Aorta (tissue), 5 donors: ENCODE results near the gene IRX6. TPM values are rescaled to one million over a fixed set of nuclear protein-coding genes. Genes with fewer than 3 reads are reported as not detected.
A peak's percentile ranks its signal among the peaks of the same experiment; 100 is the strongest.

ENCODE experiments used
- ATAC-seq: fragments of 200-7000 bp; cut with Tn5 transposase; one replicate; pipeline ENCODE4 v1.9.1; 2022; ENCODE audit warnings: moderate library complexity; ENCODE audit not compliant: low FRiP score
- DNase-seq, 2 donors: peaks; one replicate each; pipeline ENCODE4 v3.0.0-alpha.2; 2020
- H3K27ac ChIP-seq, 2 donors: one replicate each; pipeline ENCODE4 v1.5.1; 2013; ENCODE audit warnings: low read length in 2 of 2, mild to moderate bottlenecking in 2 of 2, moderate library complexity in 2 of 2, control low read depth in 1 of 2, inconsistent platforms in 1 of 2, low read depth in 1 of 2
- H3K27me3 ChIP-seq, 2 donors: one replicate each; pipeline ENCODE4 v1.6.1; 2013; ENCODE audit warnings: control low read depth in 1 of 2, low read length in 1 of 2, mild to moderate bottlenecking in 1 of 2, moderate library complexity in 1 of 2; ENCODE audit not compliant: insufficient read depth in 2 of 2, control insufficient read depth in 1 of 2
- H3K36me3 ChIP-seq, 2 donors: one replicate each; pipeline ENCODE4 v1.6.1; 2013; ENCODE audit warnings: control low read depth in 1 of 2, low read length in 1 of 2, mild to moderate bottlenecking in 1 of 2; ENCODE audit not compliant: insufficient read depth in 2 of 2, control insufficient read depth in 1 of 2
- H3K4me1 ChIP-seq, 2 donors: one replicate each; pipeline ENCODE4 v1.6.1; 2013; ENCODE audit warnings: low read length in 2 of 2, control low read depth in 1 of 2, mild to moderate bottlenecking in 1 of 2, moderate library complexity in 1 of 2; ENCODE audit not compliant: insufficient read depth in 2 of 2, control insufficient read depth in 1 of 2
- H3K4me3 ChIP-seq, 2 donors: one replicate each; pipeline ENCODE4 v1.5.1; 2013; ENCODE audit warnings: low read length in 2 of 2, control low read depth in 1 of 2, mild to moderate bottlenecking in 1 of 2
- H3K9me3 ChIP-seq: one replicate; pipeline ENCODE4 v1.6.1; 2013; ENCODE audit warnings: mild to moderate bottlenecking, low read length; ENCODE audit not compliant: control insufficient read depth
- WGBS, 2 donors: extraction: QIAGEN DNeasy Blood & Tissue Kit; methylation state at CpG; one replicate each; pipeline ENCODE4 v1.1.7; 2013; 5-methylcytosine and 5-hydroxymethylcytosine counted together
- intact Hi-C, 2 donors: fragments of 100-400 bp; cut with DNase I; formaldehyde crosslinking; loops; one replicate each; pipeline versions ENCODE4 v1.14.2 to v1.15.0; 2022
- polyA plus RNA-seq, 2 donors: library from polyadenylated mRNA; stranded (reverse); fragments of 200-250 nt; gene quantifications; one replicate each; pipeline ENCODE4 v1.2.3, GENCODE V29; 2013
- total RNA-seq, 2 donors: library from RNA; stranded (reverse); fragmentation: NEBNext Ultra II Directional; extraction: Animal tissue kit (Norgen Biotek cat#: 25700); gene quantifications; one replicate each; pipeline ENCODE4 v1.2.1, GENCODE V29; 2021
- donor health status: healthy with polysubstance abuse.
- donor health status: Bipolar disorder and iron deficiency.
- donor health status: DM: no; HTN: no; CAD: no.
- donor health status: DM: no; HTN: no; CAD: no.
- donor health status: DM: yes; HTN: yes; CAD: no.

IRX6 gene
- total and polyA plus RNA-seq, 4 donors = 0.12 to 0.16 TPM; not detected in 2

DNA sequence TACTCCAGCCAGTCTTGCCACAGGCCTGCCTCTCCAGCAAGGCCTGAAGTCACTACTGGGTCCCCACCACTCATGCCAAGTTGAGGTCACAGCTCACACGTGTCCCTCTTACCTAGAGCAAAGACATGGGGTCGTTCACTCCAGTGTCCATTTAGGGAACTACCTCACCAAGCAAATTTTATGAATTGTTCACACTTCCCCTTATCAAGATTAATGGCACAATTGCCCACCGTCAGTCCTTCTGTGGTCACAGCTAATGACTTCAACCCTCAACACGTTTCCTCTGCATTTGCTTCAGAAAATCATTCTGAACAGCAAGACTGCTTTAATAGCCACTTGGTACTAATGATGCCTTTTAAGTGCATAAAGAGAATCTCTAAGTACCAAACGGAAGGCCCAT, 14.6 kb downstream of the IRX6 start:
- Histone ChIP-seq H3K9me3 (no peaks in the 10 kb centered on the region), H3K4me3 (no peak overlapping the region), H3K27ac (no peak overlapping the region), H3K36me3 (no peaks in the 10 kb centered on the region), H3K4me1 (no peaks in the 10 kb centered on the region), H3K27me3 (no peaks in the 10 kb centered on the region)
- WGBS, 2 donors = 68 to 74% methylated on average over 5 of the region's 5 CpGs
- intact Hi-C loops = no loop called here
- ATAC-seq (no peak), DNase-seq (no peak)

DNA sequence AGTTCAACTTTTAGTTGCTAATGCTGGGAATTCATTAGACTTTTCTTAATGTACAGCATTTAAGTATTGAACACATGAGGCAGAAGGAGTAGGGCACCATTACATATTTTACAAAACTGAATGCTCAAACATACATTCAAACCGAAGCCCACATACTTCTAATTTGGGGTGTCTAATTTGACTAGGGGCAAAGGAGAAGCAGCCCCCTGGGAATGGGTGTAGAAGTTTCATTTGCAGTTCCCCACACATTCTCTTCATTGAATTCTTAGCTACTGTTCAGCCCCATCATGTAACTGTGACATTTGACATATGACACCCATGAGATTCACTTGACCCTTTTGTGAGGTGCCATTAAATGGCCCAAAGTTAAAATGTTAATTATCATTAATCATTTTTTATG, 16.4 kb downstream of the IRX6 start:
- no peaks in the 10 kb centered on the region for H3K4me1 ChIP-seq
- H3K4me3 ChIP-seq = no peak overlapping the region
- no peaks in the 10 kb centered on the region for H3K36me3 ChIP-seq
- H3K27ac ChIP-seq = no peak overlapping the region
- H3K27me3 ChIP-seq = no peaks in the 10 kb centered on the region
- intact Hi-C loops = no loop called here
- DNase-seq (no peak), ATAC-seq (no peak)
- H3K9me3 ChIP-seq = no peaks in the 10 kb centered on the region
- 83 to 84% methylated on average over 1 of the region's 1 CpG for WGBS, 2 donors

DNA sequence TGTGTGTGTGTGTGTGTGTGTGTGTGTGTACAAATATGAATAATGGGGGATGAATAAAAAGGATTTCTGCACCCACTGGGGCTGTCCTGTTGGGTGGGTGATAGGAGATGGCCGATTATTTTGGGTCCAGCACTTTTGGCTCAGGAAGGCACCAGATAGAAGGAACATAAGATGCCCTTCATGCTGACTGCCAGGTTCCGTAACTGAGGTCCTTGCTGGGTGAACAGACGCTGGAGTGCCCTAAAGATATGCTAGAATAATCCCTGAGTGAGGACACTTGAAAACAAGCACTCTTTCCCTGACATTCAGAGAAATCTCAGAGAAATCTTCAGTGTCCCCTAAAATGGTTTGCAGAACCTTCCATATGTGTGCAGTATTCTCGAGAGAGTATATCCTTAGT, 17.7 kb downstream of the IRX6 start:
- intact Hi-C loops = no loop called here
- WGBS, 2 donors = 73 to 77% methylated on average over 4 of the region's 4 CpGs

DNA sequence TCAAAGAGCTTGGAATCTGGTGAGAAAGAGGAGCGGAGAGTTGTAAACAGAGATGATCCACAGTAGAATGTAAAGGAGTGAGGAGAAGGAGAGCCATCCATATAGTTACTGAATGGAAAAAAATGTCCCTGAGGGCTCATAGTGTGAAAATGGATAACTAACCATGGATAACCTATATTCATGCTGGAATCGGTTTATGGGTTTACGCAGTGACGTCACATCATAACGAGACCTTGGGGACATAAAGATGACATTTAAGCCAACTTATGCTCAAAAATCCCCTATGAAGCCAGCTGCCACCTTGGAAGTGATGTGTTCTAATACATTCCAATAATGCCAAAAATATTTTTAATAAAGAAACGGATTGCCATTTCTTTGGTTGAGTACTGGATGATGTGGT, 22.5 kb downstream of the IRX6 start:
- Histone ChIP-seq H3K4me1 (no peaks in the 10 kb centered on the region), H3K27ac (no peak overlapping the region), H3K36me3 (no peaks in the 10 kb centered on the region), H3K4me3 (no peak overlapping the region), H3K9me3 (no peaks in the 10 kb centered on the region), H3K27me3 (no peaks in the 10 kb centered on the region)
- 83 to 87% methylated on average over 6 of the region's 6 CpGs for WGBS, 2 donors
- no peak for DNase-seq
- ATAC-seq = no peak
- intact Hi-C loops = no loop called here

More for the DNA sequence above, 17.7 kb downstream of the IRX6 start:
- no peak for DNase-seq
- Histone ChIP-seq H3K27me3 (no peaks in the 10 kb centered on the region), H3K4me1 (no peaks in the 10 kb centered on the region), H3K4me3 (no peak overlapping the region), H3K27ac (no peak overlapping the region), H3K9me3 (no peaks in the 10 kb centered on the region), H3K36me3 (no peaks in the 10 kb centered on the region)
- no peak for ATAC-seq

DNA sequence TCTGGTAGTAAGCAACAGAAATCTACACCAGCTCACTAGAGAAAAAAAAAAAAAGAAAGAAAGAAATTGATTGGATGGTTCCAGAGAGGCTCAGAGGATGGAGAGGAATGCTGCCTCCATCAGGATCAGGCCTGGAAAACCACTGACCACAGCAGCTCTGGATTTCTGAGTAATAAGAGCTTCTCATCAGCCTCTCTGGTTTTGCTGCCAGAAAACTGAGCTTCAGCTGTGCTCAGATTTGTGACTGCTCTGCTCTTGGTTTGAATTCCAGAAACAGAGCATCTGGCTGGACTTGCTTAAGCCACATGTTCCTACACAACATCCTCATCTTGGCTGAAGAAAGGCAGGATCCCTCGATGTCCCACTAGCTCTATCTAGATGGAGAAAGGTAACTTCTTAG, 25.9 kb downstream of the IRX6 start:
- H3K27ac ChIP-seq = no peak overlapping the region
- no peak for DNase-seq
- peaks cover 1% of the 10 kb centered on the region for H3K9me3 ChIP-seq
- H3K36me3 ChIP-seq = no peaks in the 10 kb centered on the region
- H3K4me3 ChIP-seq = no peak overlapping the region
- intact Hi-C loops = no loop called here
- WGBS, 2 donors = 77 to 87% methylated on average over 1 of the region's 1 CpG
- ATAC-seq = peak; percentile 46
- H3K27me3 ChIP-seq = no peaks in the 10 kb centered on the region
- H3K4me1 ChIP-seq = no peaks in the 10 kb centered on the region

DNA sequence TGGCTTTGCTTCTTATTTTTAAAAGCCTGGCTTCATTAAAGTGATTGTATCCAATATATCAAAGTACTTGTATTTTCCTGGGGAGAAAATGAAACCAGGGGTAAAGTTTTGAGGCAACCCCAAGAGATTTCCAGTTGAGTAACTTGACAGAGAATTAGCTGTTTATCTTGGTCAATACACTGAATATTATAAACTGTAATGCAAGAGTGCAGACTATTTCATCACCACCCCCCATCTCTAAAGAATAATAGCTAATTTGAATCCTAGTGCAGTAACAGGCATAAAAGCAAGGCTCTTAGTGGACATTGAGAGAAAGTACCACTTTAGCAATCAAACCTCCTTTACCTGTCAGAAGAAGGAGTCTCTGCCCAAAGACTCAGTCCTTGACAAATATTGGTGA, 27.0 kb downstream of the IRX6 start:
- Histone ChIP-seq H3K4me1 (no peaks in the 10 kb centered on the region), H3K27me3 (peaks cover 0 to 1% of the 10 kb centered on the region in 2 donors), H3K9me3 (peaks cover 3% of the 10 kb centered on the region), H3K4me3 (no peak overlapping the region), H3K27ac (no peak overlapping the region), H3K36me3 (no peaks in the 10 kb centered on the region)
- ATAC-seq = no peak
- no peak for DNase-seq
- intact Hi-C loops = no loop called here

DNA sequence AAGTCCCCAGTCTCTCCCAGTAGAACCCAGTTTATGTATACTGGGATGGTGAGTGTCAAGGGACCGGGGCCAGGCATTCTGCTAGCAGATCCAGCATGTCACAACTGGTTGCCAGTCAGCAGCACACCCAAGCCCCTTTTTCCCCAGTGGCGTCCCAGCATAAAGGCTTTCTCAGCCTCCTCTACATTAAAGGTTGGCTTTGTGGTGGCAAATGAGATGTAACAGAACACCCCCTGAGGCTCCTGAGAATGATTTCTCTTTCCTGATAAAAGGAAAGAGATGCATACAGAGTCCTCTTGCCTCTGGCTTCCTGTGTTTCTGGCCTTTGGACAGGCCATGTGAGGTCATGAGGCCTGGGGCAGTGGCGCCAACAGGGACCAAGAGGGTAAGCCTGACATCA, 27.9 kb downstream of the IRX6 start:
- Histone ChIP-seq H3K9me3 (peaks cover 3% of the 10 kb centered on the region), H3K27ac (no peak overlapping the region), H3K4me1 (no peaks in the 10 kb centered on the region), H3K36me3 (no peaks in the 10 kb centered on the region), H3K4me3 (no peak overlapping the region), H3K27me3 (peaks cover 0 to 1% of the 10 kb centered on the region in 2 donors)
- WGBS, 2 donors = 86 to 98% methylated on average over 3 of the region's 3 CpGs
- no peak for DNase-seq
- intact Hi-C loops = no loop called here
- ATAC-seq = no peak

DNA sequence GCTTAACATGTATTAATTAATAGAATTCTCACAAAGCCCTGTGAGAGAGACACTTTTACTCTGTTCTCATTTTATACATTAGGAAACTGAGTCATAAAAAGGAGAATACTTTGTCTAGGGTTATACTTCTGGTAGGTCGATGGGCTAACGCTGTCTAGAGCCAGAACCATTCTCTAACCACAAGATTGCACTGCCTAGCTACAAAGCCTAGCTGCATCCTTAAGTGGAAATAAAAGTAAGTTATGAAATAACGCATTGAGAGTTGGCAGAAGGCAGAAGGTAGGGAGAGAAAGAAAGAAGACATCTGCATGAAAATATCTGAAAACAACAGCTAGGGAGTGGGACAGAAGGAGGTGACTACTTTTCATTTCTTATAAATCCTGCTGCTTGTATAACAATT, 33.2 kb downstream of the IRX6 start:
- Histone ChIP-seq H3K4me3 (no peak overlapping the region), H3K4me1 (no peaks in the 10 kb centered on the region), H3K9me3 (peaks cover 2% of the 10 kb centered on the region), H3K27ac (no peak overlapping the region), H3K27me3 (peaks cover 0 to 1% of the 10 kb centered on the region in 2 donors), H3K36me3 (no peaks in the 10 kb centered on the region)
- ATAC-seq (no peak), DNase-seq (no peak)
- intact Hi-C loops = no loop called here
- 76 to 86% methylated on average over 3 of the region's 3 CpGs for WGBS, 2 donors

DNA sequence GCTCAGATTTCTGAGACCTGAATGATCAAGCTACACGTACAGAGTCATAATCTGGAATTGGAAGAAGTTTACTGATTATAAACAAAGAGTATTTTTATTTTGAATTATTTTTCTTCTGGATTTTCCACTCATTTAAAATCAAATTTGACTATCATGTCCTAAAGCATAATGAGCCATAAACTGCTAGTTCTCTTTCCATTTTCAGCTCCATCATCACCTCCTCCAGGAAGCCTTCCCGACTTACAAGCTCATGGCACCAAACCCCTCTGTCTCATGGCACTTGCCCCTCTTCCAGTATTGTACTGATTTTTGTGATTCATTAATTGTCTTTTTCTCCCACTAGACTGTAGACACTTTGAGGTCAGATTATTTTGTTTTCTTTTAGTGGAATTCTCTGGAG, 35.9 kb downstream of the IRX6 start:
- no peak for ATAC-seq
- intact Hi-C loops = loop anchor here in 1 of 2 donors (10.0 kb wide), 1 partner anchor 415 kb away; no protein-coding TSS in a partner anchor
- peaks cover 0 to 1% of the 10 kb centered on the region in 2 donors for H3K27me3 ChIP-seq
- H3K27ac ChIP-seq = no peak overlapping the region
- no peak overlapping the region for H3K4me3 ChIP-seq
- DNase-seq = no peak
- H3K4me1 ChIP-seq = no peaks in the 10 kb centered on the region
- 79 to 83% methylated on average over 2 of the region's 2 CpGs for WGBS, 2 donors
- no peaks in the 10 kb centered on the region for H3K36me3 ChIP-seq
- peaks cover 2% of the 10 kb centered on the region for H3K9me3 ChIP-seq
